H1 (cell line): ENCODE results near the gene DPP4. TPM values are rescaled to one million over a fixed set of nuclear protein-coding genes. Genes with fewer than 3 reads are reported as not detected.

Experiments
- CTCF ChIA-PET: fragments of 300-600 bp; sonication (Branson Sonifier 250); formaldehyde crosslinking; loops from one replicate; lab custom pipeline; 2021; ENCODE audit not compliant: partially characterized antibody; lab: Charles Lee
- POLR2A ChIA-PET: fragments of 300-600 bp; sonication (Branson Sonifier 250); formaldehyde crosslinking; loops from one replicate; lab custom pipeline; 2021; ENCODE audit warnings: inconsistent platforms; ENCODE audit not compliant: partially characterized antibody; lab: Charles Lee
- DNase-seq, 2 experiments: peaks; one replicate each; pipeline versions ENCODE4 v3.0.0 to v3.0.0-alpha.2; 2010 to 2022; ENCODE audit warnings: low spot score in 2 of 2, low read depth in 1 of 2, mixed read lengths in 1 of 2
- FAIRE-seq: peaks from 2 replicates; lab custom pipeline; 2011; peaks lifted over from hg19 to GRCh38; lab: Jason Lieb, UNC
- H2AFZ ChIP-seq: 2 replicates; pipeline ENCODE4 v1.8.1; 2012; ENCODE audit warnings: low read length, inconsistent platforms
- H2AK5ac ChIP-seq: 2 replicates; pipeline ENCODE4 v1.6.1; 2013; ENCODE audit warnings: low read depth, low read length
- H2BK120ac ChIP-seq: replicated peaks from 2 replicates; pipeline ENCODE3; 2013; ENCODE audit warnings: low read depth, low read length, inconsistent platforms
- H2BK12ac ChIP-seq: 2 replicates; pipeline ENCODE4 v1.6.1; 2013; ENCODE audit warnings: low read depth, low read length
- H2BK15ac ChIP-seq: 2 replicates; pipeline ENCODE4 v1.6.1; 2013; ENCODE audit warnings: low read length
- H2BK20ac ChIP-seq: 2 replicates; pipeline ENCODE4 v1.6.1; 2013; ENCODE audit warnings: low read length
- H2BK5ac ChIP-seq: 2 replicates; pipeline ENCODE4 v1.6.1; 2013; ENCODE audit warnings: low read depth, low read length
- H3K14ac ChIP-seq: 2 replicates; pipeline ENCODE4 v1.6.1; 2013; ENCODE audit warnings: inconsistent platforms; ENCODE audit not compliant: insufficient read length
- H3K18ac ChIP-seq: 2 replicates; pipeline ENCODE4 v1.6.1; 2013; ENCODE audit warnings: low read length; ENCODE audit errors: extremely low read depth
- H3K23ac ChIP-seq: 2 replicates; pipeline ENCODE4 v1.6.1; 2013; ENCODE audit warnings: inconsistent platforms; ENCODE audit not compliant: insufficient read length
- H3K23me2 ChIP-seq: 2 replicates; pipeline ENCODE4 v1.6.1; 2013; ENCODE audit warnings: low read depth, low read length
- H3K27ac ChIP-seq: 2 replicates; pipeline ENCODE4 v1.6.1; 2011; ENCODE audit warnings: low read depth, low read length, inconsistent platforms
- H3K27me3 ChIP-seq, 4 experiments: replicated peaks in 1 of 4; 1 replicate in 1 of 4; 2 replicates in 3 of 4; pipeline versions ENCODE4 v1.6.1 to v1.8.1; 2011 to 2013; ENCODE audit warnings: low read length in 3 of 4, mild to moderate bottlenecking in 3 of 4, inconsistent platforms in 2 of 4, mixed read lengths in 2 of 4, moderate library complexity in 1 of 4; ENCODE audit not compliant: control insufficient read depth in 3 of 4, insufficient read depth in 3 of 4; ENCODE audit errors: extremely low read depth in 1 of 4
- H3K36me3 ChIP-seq, 4 experiments: 2 replicates each; pipeline versions ENCODE4 v1.6.1 to v1.8.1; 2011 to 2013; ENCODE audit warnings: mild to moderate bottlenecking in 4 of 4, low read length in 3 of 4, moderate library complexity in 2 of 4, control low read depth in 1 of 4, inconsistent platforms in 1 of 4; ENCODE audit not compliant: insufficient read depth in 4 of 4, control insufficient read depth in 2 of 4
- H3K4ac ChIP-seq: replicated peaks from 2 replicates; pipeline ENCODE3; 2013; ENCODE audit warnings: low read length, low read depth, mixed read lengths, inconsistent platforms; ENCODE audit not compliant: insufficient read length
- H3K4me1 ChIP-seq, 4 experiments: replicated peaks in 1 of 4; 1 replicate in 1 of 4; 2 replicates in 3 of 4; pipeline versions ENCODE4 v1.6.1 to v1.8.1; 2011 to 2013; ENCODE audit warnings: low read length in 3 of 4, inconsistent platforms in 2 of 4, mixed read lengths in 1 of 4; ENCODE audit not compliant: insufficient read depth in 4 of 4, control insufficient read depth in 3 of 4
- H3K4me2 ChIP-seq, 2 experiments: 2 replicates each; pipeline versions ENCODE4 v1.6.1 to v1.8.1; 2011 to 2013; ENCODE audit warnings: low read depth in 2 of 2, low read length in 2 of 2, control low read depth in 1 of 2, inconsistent platforms in 1 of 2, mild to moderate bottlenecking in 1 of 2; ENCODE audit not compliant: insufficient read depth in 1 of 2
- H3K4me3 ChIP-seq, 4 experiments: fragments of 200-600, 300-600 bp in 1 of 4; sonication (generic), shearing (Covaris generic), sonication (Bioruptor Twin) in 1 of 4; 2 replicates each; pipeline versions ENCODE4 v1.5.1 to v1.8.1; 2011 to 2016; ENCODE audit warnings: low read length in 4 of 4, low read depth in 3 of 4, control low read depth in 2 of 4, inconsistent platforms in 2 of 4, mild to moderate bottlenecking in 2 of 4, mixed read lengths in 1 of 4, moderate library complexity in 1 of 4; ENCODE audit not compliant: insufficient read depth in 2 of 4; ENCODE audit errors: extremely low read depth in 1 of 4
- H3K56ac ChIP-seq: replicated peaks from 2 replicates; pipeline ENCODE3; 2013; ENCODE audit warnings: low read depth, mild to moderate bottlenecking, mixed read lengths, low read length, inconsistent platforms; ENCODE audit not compliant: insufficient read length
- H3K79me1 ChIP-seq: 2 replicates; pipeline ENCODE4 v1.6.1; 2013; ENCODE audit warnings: low read depth, low read length, control low read depth
- H3K79me2 ChIP-seq, 2 experiments: 2 replicates each; pipeline versions ENCODE4 v1.6.1 to v1.8.1; 2012 to 2013; ENCODE audit warnings: low read length in 2 of 2, mild to moderate bottlenecking in 2 of 2, inconsistent platforms in 1 of 2; ENCODE audit not compliant: insufficient read depth in 2 of 2, control insufficient read depth in 1 of 2
- H3K9ac ChIP-seq, 4 experiments: replicated peaks in 1 of 4; 1 replicate in 1 of 4; 2 replicates in 3 of 4; pipeline versions ENCODE4 v1.6.1 to v1.8.1; 2011 to 2013; ENCODE audit warnings: low read depth in 3 of 4, low read length in 3 of 4, control low read depth in 2 of 4, mild to moderate bottlenecking in 2 of 4, moderate library complexity in 2 of 4, inconsistent platforms in 1 of 4; ENCODE audit errors: extremely low read depth in 1 of 4
- H3K9me3 ChIP-seq, 2 experiments: 2 replicates each; pipeline versions ENCODE4 v1.6.1 to v1.8.1; 2012 to 2013; ENCODE audit warnings: mild to moderate bottlenecking in 2 of 2, moderate library complexity in 2 of 2, control low read depth in 1 of 2, inconsistent platforms in 1 of 2, low read depth in 1 of 2, low read length in 1 of 2, mixed read lengths in 1 of 2; ENCODE audit not compliant: insufficient read depth in 2 of 2
- H4K20me1 ChIP-seq, 2 experiments: replicated peaks in 1 of 2; 2 replicates each; pipeline versions ENCODE3 to v1.8.1; 2011 to 2013; ENCODE audit warnings: inconsistent platforms in 2 of 2, low read length in 2 of 2, mild to moderate bottlenecking in 1 of 2; ENCODE audit not compliant: insufficient read depth in 2 of 2, control insufficient read depth in 1 of 2
- H4K5ac ChIP-seq: 2 replicates; pipeline ENCODE4 v1.6.1; 2013; ENCODE audit warnings: low read length, low read depth, mixed read lengths, inconsistent platforms; ENCODE audit not compliant: insufficient read length
- H4K8ac ChIP-seq: 2 replicates; pipeline ENCODE4 v1.8.0; 2013; ENCODE audit warnings: mild to moderate bottlenecking, moderate library complexity, low read length, inconsistent platforms; ENCODE audit not compliant: insufficient read depth; ENCODE audit errors: extremely low read depth
- H4K91ac ChIP-seq: replicated peaks from 2 replicates; pipeline ENCODE3; 2013; ENCODE audit warnings: low read length, mixed read lengths, inconsistent platforms; ENCODE audit not compliant: insufficient read length
- BACH1 ChIP-seq: IDR thresholded peaks from 2 replicates; pipeline ENCODE4 v1.6.1; 2012; ENCODE audit warnings: low read length, improper control_type of control experiment
- CBX5 ChIP-seq: fragments of 300-800, 300-1000 bp; sonication (generic); IDR thresholded peaks from 2 replicates; pipeline ENCODE4 v1.7.1; 2016; ENCODE audit warnings: antibody characterized with exemption, low read length, low read depth
- CEBPB ChIP-seq: IDR thresholded peaks from 2 replicates; pipeline ENCODE4 v1.6.1; 2012; ENCODE audit warnings: low read depth, low read length
- EZH2 ChIP-seq: fragments of 200-600 bp; sonication (generic); IDR thresholded peaks from 2 replicates; pipeline ENCODE4 v1.7.1; 2012; ENCODE audit warnings: low read depth, mild to moderate bottlenecking, moderate library complexity, low read length, inconsistent platforms; ENCODE audit not compliant: severe bottlenecking
- KDM4A ChIP-seq: IDR thresholded peaks from one replicate; pipeline ENCODE4 v1.7.1; 2012; ENCODE audit warnings: low read depth, mild to moderate bottlenecking, moderate library complexity, low read length, inconsistent platforms; ENCODE audit not compliant: severe bottlenecking
- KDM5A ChIP-seq: fragments of 200-600 bp; IDR thresholded peaks from 2 replicates; pipeline ENCODE4 v1.7.1; 2012; ENCODE audit warnings: mild to moderate bottlenecking, low read length, inconsistent platforms, mixed read lengths
- PHF8 ChIP-seq: fragments of 200-600 bp; sonication (generic); conservative IDR thresholded peaks from 2 replicates; pipeline ENCODE4 v1.7.1; 2012; ENCODE audit warnings: low read depth, mild to moderate bottlenecking, inconsistent platforms, low read length, moderate library complexity
- POLR2A ChIP-seq, 2 experiments: IDR thresholded peaks; 1 replicate in 1 of 2; 2 replicates in 1 of 2; pipeline ENCODE4 v1.6.1; 2011; ENCODE audit warnings: low read depth in 2 of 2, low read length in 2 of 2, mild to moderate bottlenecking in 2 of 2; ENCODE audit errors: control extremely low read depth in 1 of 2
- SP1 ChIP-seq: IDR thresholded peaks from 2 replicates; pipeline ENCODE4 v1.6.1; 2011; ENCODE audit warnings: low read depth, low read length
- TAF1 ChIP-seq: IDR thresholded peaks from 2 replicates; pipeline ENCODE4 v1.6.1; 2011; ENCODE audit warnings: mild to moderate bottlenecking, low read depth, low read length
- TAF7 ChIP-seq: optimal IDR thresholded peaks from 2 replicates; pipeline ENCODE3; 2011; ENCODE audit warnings: low read depth, mild to moderate bottlenecking, inconsistent platforms, low read length, moderate library complexity, borderline replicate concordance
- TEAD4 ChIP-seq: IDR thresholded peaks from 2 replicates; pipeline ENCODE4 v1.6.1; 2012; ENCODE audit warnings: low read depth, low read length, inconsistent platforms, mixed read lengths
- ZNF274 ChIP-seq: IDR thresholded peaks from 2 replicates; pipeline ENCODE4 v1.7.0; 2012; ENCODE audit warnings: low read length, borderline replicate concordance; ENCODE audit errors: extremely low read depth
- WGBS, 2 experiments: shearing (Covaris generic) in 1 of 2; methylation state at CpG; one replicate each; pipeline versions ENCODE4 v1.1.6 to v1.1.7; 2013 to 2015; ENCODE audit warnings: low lambda C conversion rate in 2 of 2, mixed read lengths in 2 of 2, inconsistent platforms in 1 of 2, low coverage in 1 of 2, missing lambda C conversion rate in 1 of 2; ENCODE audit not compliant: insufficient replicate concordance in 2 of 2, insufficient coverage in 1 of 2, insufficient read length in 1 of 2; ENCODE audit errors: extremely low coverage in 1 of 2, missing lambda C conversion rate in 1 of 2; 5-methylcytosine and 5-hydroxymethylcytosine counted together
- polyA plus RNA-seq, 7 experiments: library from polyadenylated mRNA; depleted of rRNA in 3 of 7; stranded (reverse) in 5 of 7; unstranded in 2 of 7; fragments of >200 nt in 5 of 7; fragments of 200-250 nt in 2 of 7; gene quantifications; 1 replicate in 5 of 7; 2 replicates in 1 of 7; 4 replicates in 1 of 7; pipeline versions ENCODE4 v1.2.1 to v1.2.3, GENCODE V29; 2011 to 2013; ENCODE audit warnings: missing spikeins in 2 of 7, mixed read lengths in 2 of 7
- total RNA-seq: library from RNA; stranded (reverse); fragmentation: NEBNext Ultra II Directional; extraction: Animal tissue kit (Norgen Biotek cat#: 25700); gene quantifications from 2 replicates; pipeline ENCODE4 v1.2.1, GENCODE V29; 2021

DPP4 gene
- total and polyA plus RNA-seq, 2 of the 8 experiments (the other 6 are each of a cell fraction or from before 2014, with no cell fraction given): 1.3 to 3.1 TPM

DNA sequence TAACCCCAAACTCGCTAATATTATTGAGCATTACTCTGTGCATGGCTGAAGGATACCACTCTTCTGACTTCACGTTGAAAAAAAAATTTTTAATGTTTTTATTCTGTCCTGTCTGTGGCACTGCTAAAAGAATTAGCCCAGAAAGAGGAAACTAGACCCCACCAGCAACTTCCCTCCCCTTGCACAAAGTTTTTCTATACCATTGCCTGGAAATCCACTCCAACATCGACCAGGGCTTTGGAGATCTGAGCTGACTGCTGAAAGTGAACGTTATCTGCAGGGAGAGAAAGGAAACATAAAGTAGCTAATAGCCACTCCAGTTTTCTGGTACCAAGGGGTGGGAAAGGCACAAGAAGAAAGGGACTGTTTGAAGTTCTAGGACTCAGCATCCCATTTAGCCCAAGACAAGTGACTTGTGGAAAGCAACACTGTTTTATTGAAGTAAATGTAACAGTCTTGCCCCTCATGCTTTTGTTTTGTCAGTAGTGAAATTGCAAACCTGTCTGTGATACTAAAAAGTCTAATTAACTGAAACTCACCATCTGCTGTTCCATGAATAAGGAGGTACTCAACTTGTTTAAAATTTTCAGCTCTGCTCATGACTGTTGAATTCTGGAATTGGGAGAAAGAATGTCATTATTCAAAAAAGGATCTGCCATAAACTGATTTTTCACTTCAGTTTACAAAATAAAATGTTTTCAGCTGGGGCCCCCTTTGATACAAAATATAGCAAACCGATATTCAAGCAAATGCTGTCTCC lies 79.1 kb downstream of the DPP4 start:
- H3K36me3 ChIP-seq: no peaks in the 10 kb centered on the region
- H4K5ac ChIP-seq: no peak overlapping the region
- no peak overlapping the region for H2BK12ac ChIP-seq
- no peak overlapping the region for H2AFZ ChIP-seq
- H2BK15ac ChIP-seq: no peak overlapping the region
- DNase-seq (no peak), FAIRE-seq (no peak)
- no peaks in the 10 kb centered on the region for H4K20me1 ChIP-seq
- no peak overlapping the region for H2BK20ac ChIP-seq
- ChIA-PET CTCF (interaction anchor here (1.0 to 1.9 kb wide), 4 partner anchors 95 to 303 kb away, joined by 3 to 7 read pairs (median 4); no protein-coding TSS in a partner anchor), POLR2A (no interaction called here)
- no peak overlapping the region for H3K23ac ChIP-seq
- no peak overlapping the region for H2AK5ac ChIP-seq
- H4K8ac ChIP-seq: no peak overlapping the region; the same call in 1 of the 2 replicates
- H4K91ac ChIP-seq: no peak overlapping the region
- no peak overlapping the region for H3K56ac ChIP-seq
- no peak overlapping the region for H3K14ac ChIP-seq
- no peaks in the 10 kb centered on the region for H3K23me2 ChIP-seq
- no peak overlapping the region for H3K27ac ChIP-seq
- H3K9ac ChIP-seq: no peak overlapping the region
- no peak overlapping the region for H3K4me3 ChIP-seq
- WGBS, 2 experiments: 93% methylated on average over 5 of the region's 5 CpGs; no CpG with 5 or more reads in 1 of the 2 experiments
- no peak overlapping the region for H3K18ac ChIP-seq
- no peak overlapping the region for H3K4ac ChIP-seq
- no peak overlapping the region for H2BK5ac ChIP-seq
- peaks cover 0 to 8% (median 2%) of the 10 kb centered on the region in 4 experiments; a peak in 4 of 7 replicates for H3K4me1 ChIP-seq
- no peaks in the 10 kb centered on the region for H3K79me2 ChIP-seq
- no peaks in the 10 kb centered on the region for H3K9me3 ChIP-seq
- H3K27me3 ChIP-seq: no peaks in the 10 kb centered on the region
- H3K79me1 ChIP-seq: no peaks in the 10 kb centered on the region
- no peak overlapping the region for H3K4me2 ChIP-seq
- no peak for TF ChIP-seq TAF1
- TF ChIP-seq CEBPB: no peak
- no peak for TF ChIP-seq TEAD4
- TF ChIP-seq BACH1: no peak
- no peak for TF ChIP-seq CBX5
- TF ChIP-seq POLR2A (IDR thresholded peaks at IDR 0.05; ENCODE audit: control extremely low read depth in 1 of 2, low read depth in 2 of 2, low read length in 2 of 2): no peak
- no peak for TF ChIP-seq KDM5A
- TF ChIP-seq ZNF274: no peak
- no peak for TF ChIP-seq EZH2
- TF ChIP-seq SP1: no peak
- TF ChIP-seq KDM4A: no peak
- TF ChIP-seq TAF7: no peak
- TF ChIP-seq PHF8: no peak
- no peak overlapping the region for H2BK120ac ChIP-seq
